ENCODE results near the gene ADSS1.

- no peak for TF ChIP-seq GATA3 (IDR thresholded peaks at IDR 0.05; ENCODE audit: low read depth, low read length)
- TF ChIP-seq GATA2 (IDR thresholded peaks at IDR 0.05; ENCODE audit: low read depth, low read length), result no peak
These were observed 55.9 kb downstream of the ADSS1 start for GRCh38 chr14:104779776-104780512.

Data from SH-SY5Y (cell line).